NCI-H2107 (cell line): ENCODE results near the gene EXOSC2.

Experiments
- DNase-seq: peaks from one replicate; lab custom pipeline; 2025; lab: John Stamatoyannopoulos, UW

EXOSC2 gene

GRCh38 chr9:130696996-130697395 lies 3.4 kb downstream of the EXOSC2 start:
- no peak for DNase-seq

GRCh38 chr9:130698514-130698913 lies 4.9 kb downstream of the EXOSC2 start:
- DNase-seq, result no peak

- DNase-seq, result no peak
Measured at GRCh38 chr9:130699047-130699446, 5.5 kb downstream of the EXOSC2 start.

GRCh38 chr9:130701059-130702022 lies 7.8 kb downstream of the EXOSC2 start:
- DNase-seq, result peak; percentile 27

GRCh38 chr9:130703501-130703900 lies 9.9 kb downstream of the EXOSC2 start:
- DNase-seq, result no peak

- no peak for DNase-seq
Measured at GRCh38 chr9:130707225-130707976, 13.8 kb downstream of the EXOSC2 start.

GRCh38 chr9:130710822-130711352 lies 17.3 kb downstream of the EXOSC2 start:
- DNase-seq, result no peak

GRCh38 chr9:130711469-130711868 lies 17.9 kb downstream of the EXOSC2 start:
- DNase-seq, result no peak

GRCh38 chr9:130712564-130713285 lies 19.1 kb downstream of the EXOSC2 start:
- DNase-seq, result peak; percentile 88

GRCh38 chr9:130713286-130713960 lies 19.8 kb downstream of the EXOSC2 start:
- DNase-seq, result no peak

- no peak for DNase-seq
Measured at GRCh38 chr9:130714586-130715110, 21.1 kb downstream of the EXOSC2 start.

GRCh38 chr9:130715270-130715669 lies 21.7 kb downstream of the EXOSC2 start:
- no peak for DNase-seq

- no peak for DNase-seq
Measured at GRCh38 chr9:130718562-130718961, 25.0 kb downstream of the EXOSC2 start.

GRCh38 chr9:130720762-130721161 lies 27.2 kb downstream of the EXOSC2 start:
- DNase-seq, result no peak

GRCh38 chr9:130728721-130729120 lies 35.1 kb downstream of the EXOSC2 start:
- no peak for DNase-seq

GRCh38 chr9:130729145-130729544 lies 35.6 kb downstream of the EXOSC2 start:
- no peak for DNase-seq

GRCh38 chr9:130731355-130731754 lies 37.8 kb downstream of the EXOSC2 start:
- DNase-seq, result no peak

- no peak for DNase-seq
Measured at GRCh38 chr9:130732136-130732535, 38.6 kb downstream of the EXOSC2 start.

- DNase-seq, result no peak
Measured at GRCh38 chr9:130732793-130733221, 39.2 kb downstream of the EXOSC2 start.

GRCh38 chr9:130735566-130735965 lies 42.0 kb downstream of the EXOSC2 start:
- no peak for DNase-seq

GRCh38 chr9:130736834-130737233 lies 43.3 kb downstream of the EXOSC2 start:
- DNase-seq, result no peak
